ENCODE data around the gene HPSE2.

Gene HPSE2

GRCh38 chr10:99170116-99170675, 65.5 kb downstream of the HPSE2 start (continued):
- TF ChIP-seq POU6F1 (CRISPR knock-in tag; IDR thresholded peaks at IDR 0.05; ENCODE audit: borderline replicate concordance, low read depth) (no peak), CSRNP3 (CRISPR knock-in tag; IDR thresholded peaks at IDR 0.05) (no peak), ARNTL (CRISPR knock-in tag; IDR thresholded peaks at IDR 0.05; ENCODE audit: borderline replicate concordance, low read depth) (no peak), ZFP3 (CRISPR knock-in tag; IDR thresholded peaks at IDR 0.05) (no peak), ISL1 (CRISPR knock-in tag; IDR thresholded peaks at IDR 0.05) (no peak), BACH2 (CRISPR knock-in tag; IDR thresholded peaks at IDR 0.05; ENCODE audit: borderline replicate concordance) (no peak), ZNF70 (CRISPR knock-in tag; IDR thresholded peaks at IDR 0.05) (no peak), CSDC2 (CRISPR knock-in tag; IDR thresholded peaks at IDR 0.05) (no peak), ZC3H10 (CRISPR knock-in tag; IDR thresholded peaks at IDR 0.05) (no peak), CREB5 (CRISPR knock-in tag; IDR thresholded peaks at IDR 0.05; ENCODE audit: low read depth) (no peak)

GRCh38 chr10:99161165-99161564, 74.5 kb downstream of the HPSE2 start:
- ATAC-seq = no peak
- TF ChIP-seq SNAI2 (CRISPR knock-in tag; IDR thresholded peaks at IDR 0.05) (no peak), ZFP3 (CRISPR knock-in tag; IDR thresholded peaks at IDR 0.05) (no peak), ZFP30 (CRISPR knock-in tag; IDR thresholded peaks at IDR 0.05) (no peak), TOX (CRISPR knock-in tag; IDR thresholded peaks at IDR 0.05; ENCODE audit: borderline replicate concordance) (no peak), ZNF8 (CRISPR knock-in tag; IDR thresholded peaks at IDR 0.05) (peak; percentile 68), CSDC2 (CRISPR knock-in tag; IDR thresholded peaks at IDR 0.05) (no peak), TSHZ2 (CRISPR knock-in tag; IDR thresholded peaks at IDR 0.05) (0 out of 2 replicates have a peak, but pooled peaks have one; percentile 23), ZNF565 (CRISPR knock-in tag; conservative IDR thresholded peaks at IDR 0.05; ENCODE audit: low read depth) (no peak), CSRNP3 (CRISPR knock-in tag; IDR thresholded peaks at IDR 0.05) (no peak), ISL1 (CRISPR knock-in tag; IDR thresholded peaks at IDR 0.05) (peak; percentile 72), ARNTL (CRISPR knock-in tag; IDR thresholded peaks at IDR 0.05; ENCODE audit: borderline replicate concordance, low read depth) (no peak), CREB5 (CRISPR knock-in tag; IDR thresholded peaks at IDR 0.05; ENCODE audit: low read depth) (no peak; the same call in 1 of the 2 replicates), POU6F1 (CRISPR knock-in tag; IDR thresholded peaks at IDR 0.05; ENCODE audit: borderline replicate concordance, low read depth) (no peak), PATZ1 (CRISPR knock-in tag; IDR thresholded peaks at IDR 0.05; ENCODE audit: borderline replicate concordance) (no peak), TCF4 (CRISPR knock-in tag; IDR thresholded peaks at IDR 0.05; ENCODE audit: borderline replicate concordance) (no peak)
